Osteocyte (in vitro differentiated cells): ENCODE data around the gene DHH. TPM values are rescaled to one million over a fixed set of nuclear protein-coding genes. Genes with fewer than 3 reads are reported as not detected.

Experiments used
- DNase-seq: peaks from one replicate; pipeline ENCODE4 v3.0.0; 2021; ENCODE audit warnings: mixed read lengths; ENCODE audit not compliant: unreplicated experiment; ENCODE audit errors: extremely low spot score
- H3K27ac Mint-ChIP-seq: one replicate; pipeline ENCODE4 v1.8.0; 2021; ENCODE audit warnings: mild to moderate bottlenecking, mixed read lengths; ENCODE audit not compliant: unreplicated experiment
- H3K27me3 Mint-ChIP-seq: one replicate; pipeline ENCODE4 v1.8.0; 2021; ENCODE audit warnings: mixed read lengths; ENCODE audit not compliant: unreplicated experiment
- H3K36me3 Mint-ChIP-seq: one replicate; pipeline ENCODE4 v1.8.0; 2021; ENCODE audit warnings: mixed read lengths; ENCODE audit not compliant: unreplicated experiment
- H3K4me1 Mint-ChIP-seq: one replicate; pipeline ENCODE4 v1.8.0; 2021; ENCODE audit warnings: mixed read lengths; ENCODE audit not compliant: unreplicated experiment
- H3K4me3 Mint-ChIP-seq: one replicate; pipeline ENCODE4 v1.8.0; 2021; ENCODE audit warnings: mild to moderate bottlenecking, moderate library complexity, mixed read lengths; ENCODE audit not compliant: unreplicated experiment
- H3K9me3 Mint-ChIP-seq: one replicate; pipeline ENCODE4 v1.8.0; 2021; ENCODE audit warnings: mixed read lengths; ENCODE audit not compliant: unreplicated experiment
- total RNA-seq: library from RNA; stranded (reverse); gene quantifications from 2 replicates; pipeline ENCODE4 v1.2.1, GENCODE V29; 2021
- TF ChIP-seq, protein P1 (sequence below): fragments of 200-600 bp; sonication (generic); IDR thresholded peaks from 2 replicates; pipeline ENCODE4 v1.5.0; 2021; ENCODE audit warnings: antibody characterized with exemption, mild to moderate bottlenecking, moderate library complexity

Gene DHH
- total RNA-seq, 1 donor from 2014 or later: 0.13 TPM

DNA sequence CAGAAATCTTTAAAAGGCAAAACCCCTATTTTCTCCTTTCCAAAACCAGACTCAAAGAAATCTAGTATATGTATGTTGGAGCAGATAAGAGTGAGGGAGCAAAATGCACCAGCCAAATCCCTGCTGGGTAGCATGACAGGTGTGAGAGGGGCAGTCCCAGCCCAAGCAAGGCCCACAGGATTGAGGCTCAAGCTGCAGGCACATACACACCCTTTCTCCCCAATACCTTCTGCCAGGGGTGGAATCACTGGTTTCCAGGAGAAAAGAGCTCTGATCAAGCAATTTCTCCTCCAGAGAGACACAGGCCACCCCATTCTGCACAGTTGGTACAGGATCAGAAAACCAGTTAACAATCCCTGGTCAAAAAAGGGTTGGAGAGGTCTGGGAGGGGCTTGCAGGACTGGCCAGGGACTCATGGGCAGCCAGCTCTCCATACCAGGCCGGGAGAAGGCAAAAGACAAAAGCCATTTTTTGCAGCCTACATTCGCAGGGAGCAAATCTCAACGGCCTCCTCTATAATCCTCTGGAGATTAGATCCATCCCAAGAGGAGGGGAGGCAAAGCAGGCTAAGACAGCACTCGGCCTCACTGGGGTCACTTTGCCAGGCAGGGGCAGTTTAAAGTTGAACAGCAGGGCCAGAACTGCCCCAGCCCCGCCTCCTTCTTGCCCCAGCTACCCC, 36.1 kb downstream of the DHH start:
- no peak for DNase-seq
- no peaks in the 10 kb centered on the region for H3K9me3 Mint-ChIP-seq
- peak overlapping the region; percentile 91 for H3K4me3 Mint-ChIP-seq
- TF ChIP-seq, protein P1, sequence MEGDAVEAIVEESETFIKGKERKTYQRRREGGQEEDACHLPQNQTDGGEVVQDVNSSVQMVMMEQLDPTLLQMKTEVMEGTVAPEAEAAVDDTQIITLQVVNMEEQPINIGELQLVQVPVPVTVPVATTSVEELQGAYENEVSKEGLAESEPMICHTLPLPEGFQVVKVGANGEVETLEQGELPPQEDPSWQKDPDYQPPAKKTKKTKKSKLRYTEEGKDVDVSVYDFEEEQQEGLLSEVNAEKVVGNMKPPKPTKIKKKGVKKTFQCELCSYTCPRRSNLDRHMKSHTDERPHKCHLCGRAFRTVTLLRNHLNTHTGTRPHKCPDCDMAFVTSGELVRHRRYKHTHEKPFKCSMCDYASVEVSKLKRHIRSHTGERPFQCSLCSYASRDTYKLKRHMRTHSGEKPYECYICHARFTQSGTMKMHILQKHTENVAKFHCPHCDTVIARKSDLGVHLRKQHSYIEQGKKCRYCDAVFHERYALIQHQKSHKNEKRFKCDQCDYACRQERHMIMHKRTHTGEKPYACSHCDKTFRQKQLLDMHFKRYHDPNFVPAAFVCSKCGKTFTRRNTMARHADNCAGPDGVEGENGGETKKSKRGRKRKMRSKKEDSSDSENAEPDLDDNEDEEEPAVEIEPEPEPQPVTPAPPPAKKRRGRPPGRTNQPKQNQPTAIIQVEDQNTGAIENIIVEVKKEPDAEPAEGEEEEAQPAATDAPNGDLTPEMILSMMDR: no peak
- peak overlapping the region; percentile 84 for H3K27ac Mint-ChIP-seq
- no peaks in the 10 kb centered on the region for H3K27me3 Mint-ChIP-seq
- H3K4me1 Mint-ChIP-seq: peaks cover 50% of the 10 kb centered on the region
- peaks cover 16% of the 10 kb centered on the region for H3K36me3 Mint-ChIP-seq

DNA sequence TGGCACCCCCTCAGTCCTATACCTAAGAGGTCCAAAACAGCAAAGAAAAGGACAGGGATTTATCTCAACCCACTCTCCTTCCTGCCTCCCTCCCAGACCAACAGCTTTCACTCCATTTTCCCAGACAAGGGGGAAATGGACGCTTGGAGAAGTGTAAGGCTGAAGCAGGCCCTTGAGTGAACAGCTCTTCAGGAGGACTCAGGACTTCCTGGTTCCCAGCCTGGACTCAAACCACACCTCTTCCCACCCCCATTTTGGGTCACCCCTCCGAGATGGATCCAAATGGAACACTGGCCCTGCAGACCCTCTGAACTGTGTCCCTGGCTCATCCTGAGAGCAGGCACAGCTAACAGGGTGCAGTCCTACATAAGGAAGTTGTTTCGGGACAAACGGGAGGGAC, 36.7 kb downstream of the DHH start:
- no peaks in the 10 kb centered on the region for H3K9me3 Mint-ChIP-seq
- no peak for DNase-seq
- TF ChIP-seq, protein P1: no peak
- H3K27ac Mint-ChIP-seq: peak overlapping the region; percentile 84
- H3K27me3 Mint-ChIP-seq: no peaks in the 10 kb centered on the region
- peaks cover 50% of the 10 kb centered on the region for H3K4me1 Mint-ChIP-seq
- peak overlapping the region; percentile 91 for H3K4me3 Mint-ChIP-seq
- peaks cover 21% of the 10 kb centered on the region for H3K36me3 Mint-ChIP-seq

DNA sequence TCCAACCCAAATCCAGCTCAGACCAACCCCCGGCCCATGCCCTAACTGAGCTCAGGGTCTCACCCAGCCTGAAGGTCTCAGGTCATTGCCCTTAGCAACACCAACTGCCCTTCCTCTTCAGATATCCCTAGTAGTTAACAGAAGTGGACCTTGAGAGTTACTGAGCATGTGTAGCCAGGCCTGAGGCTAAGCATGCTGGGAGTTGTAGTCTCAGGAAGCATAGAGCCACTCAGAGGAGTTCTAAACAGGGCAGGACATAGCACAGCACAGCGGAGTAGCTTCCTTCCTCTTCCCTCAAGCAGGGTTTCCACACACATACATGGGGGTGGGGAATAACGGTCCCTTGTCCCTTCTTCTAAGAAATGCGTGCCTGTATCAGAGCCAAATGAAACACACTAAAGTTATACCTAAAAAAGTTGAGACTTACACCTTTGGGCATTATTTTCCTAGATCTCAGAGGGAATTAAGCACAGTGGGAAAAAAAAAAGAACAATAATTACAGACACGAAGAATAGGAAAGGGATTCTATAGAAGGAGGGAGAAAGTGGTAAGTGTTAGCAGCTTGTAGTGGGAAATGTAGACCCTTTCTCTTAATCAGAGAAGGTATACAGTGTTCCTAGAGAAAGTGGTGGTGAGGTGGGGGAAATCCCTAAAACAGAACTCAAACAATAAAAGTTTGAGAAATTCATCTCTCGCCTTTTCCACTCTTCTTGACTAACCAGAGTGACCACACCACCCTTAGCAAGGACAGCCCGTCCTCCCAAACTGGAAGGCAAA, 38.4 kb downstream of the DHH start:
- no peak for DNase-seq
- H3K4me1 Mint-ChIP-seq: peaks cover 51% of the 10 kb centered on the region
- H3K27ac Mint-ChIP-seq: peak overlapping the region; percentile 84
- no peaks in the 10 kb centered on the region for H3K27me3 Mint-ChIP-seq
- TF ChIP-seq, protein P1: no peak
- peak overlapping the region; percentile 91 for H3K4me3 Mint-ChIP-seq
- H3K9me3 Mint-ChIP-seq: no peaks in the 10 kb centered on the region
- H3K36me3 Mint-ChIP-seq: peaks cover 34% of the 10 kb centered on the region

DNA sequence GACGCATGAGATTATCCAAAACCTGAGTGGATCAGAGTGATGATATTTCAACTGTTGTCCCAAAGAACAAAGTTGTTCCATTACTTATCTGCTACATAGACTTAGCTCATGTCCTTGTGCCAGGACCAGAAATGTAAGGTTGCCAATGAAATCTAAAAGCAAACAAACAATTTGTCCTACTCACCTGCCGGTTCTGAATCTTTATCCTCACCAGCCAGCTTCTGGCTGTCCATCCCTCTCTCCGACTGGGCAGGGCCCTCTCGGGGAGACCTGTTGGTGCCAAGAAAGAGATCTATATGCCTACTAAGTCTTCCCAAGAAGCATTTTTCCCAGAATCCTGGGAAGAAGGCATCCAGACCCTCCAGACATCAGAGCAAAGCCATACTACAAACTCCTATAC, 39.5 kb downstream of the DHH start:
- H3K27ac Mint-ChIP-seq: no peak overlapping the region
- peaks cover 56% of the 10 kb centered on the region for H3K4me1 Mint-ChIP-seq
- no peak overlapping the region for H3K4me3 Mint-ChIP-seq

DNA sequence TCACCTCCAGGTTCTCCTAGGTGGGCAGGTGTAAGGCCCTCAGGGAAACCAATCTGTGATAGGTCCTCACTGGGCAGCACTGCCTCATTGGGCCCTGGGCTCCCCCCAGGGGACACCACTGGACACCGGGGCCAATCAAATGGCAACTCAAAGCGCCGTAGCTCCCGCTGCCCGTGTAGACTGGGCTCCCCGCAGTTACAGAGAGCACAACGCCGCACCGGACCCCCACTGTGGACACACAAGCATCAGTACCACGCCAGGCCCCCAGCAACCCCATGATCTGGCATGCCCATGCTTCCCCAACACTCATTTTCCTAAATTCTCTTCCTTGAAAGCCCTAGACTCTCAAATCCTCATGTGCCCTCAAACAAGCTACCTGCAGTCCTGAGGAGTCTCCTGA, 40.1 kb downstream of the DHH start:
- TF ChIP-seq, protein P1: no peak
- no peak overlapping the region for H3K4me3 Mint-ChIP-seq
- DNase-seq: no peak
- peak overlapping the region; percentile 58 for H3K27ac Mint-ChIP-seq
- no peaks in the 10 kb centered on the region for H3K9me3 Mint-ChIP-seq
- H3K36me3 Mint-ChIP-seq: peaks cover 40% of the 10 kb centered on the region
- H3K27me3 Mint-ChIP-seq: no peaks in the 10 kb centered on the region
- peaks cover 62% of the 10 kb centered on the region for H3K4me1 Mint-ChIP-seq

More for the DNA sequence above, 39.5 kb downstream of the DHH start:
- no peaks in the 10 kb centered on the region for H3K9me3 Mint-ChIP-seq
- peaks cover 40% of the 10 kb centered on the region for H3K36me3 Mint-ChIP-seq
- DNase-seq: no peak
- TF ChIP-seq, protein P1: no peak
- no peaks in the 10 kb centered on the region for H3K27me3 Mint-ChIP-seq
